ENCODE data around the gene MPDZ. TPM values are rescaled to one million over a fixed set of nuclear protein-coding genes. Genes with fewer than 3 reads are reported as not detected.

The MPDZ gene
- total RNA-seq, 1 experiment from 2014 or later: 46.7 TPM

DNA sequence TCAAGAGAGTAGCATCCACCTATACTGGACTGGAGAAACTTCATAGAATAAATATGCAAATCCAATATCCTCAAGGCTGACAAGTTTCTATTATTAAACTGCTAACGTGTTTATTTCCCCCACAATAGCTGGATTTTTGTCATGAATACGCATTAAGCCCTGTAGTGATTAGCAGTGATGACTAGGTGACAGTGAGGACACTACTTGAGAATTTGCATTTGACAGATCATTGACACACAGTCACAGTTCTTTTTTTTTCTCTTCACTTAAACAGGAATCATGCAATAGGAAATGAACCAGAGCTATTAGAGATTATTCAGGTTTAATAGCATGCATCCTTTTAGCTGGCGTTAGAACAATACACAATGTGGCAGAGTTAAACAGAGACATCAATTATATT lies 35.3 kb downstream of the MPDZ start:
- Histone ChIP-seq H4K8ac (replicated peaks; ENCODE audit: insufficient read length, low read depth, low read length) (no peak overlapping the region), H3K27me3 (ENCODE audit: insufficient read depth, low read length) (no peaks in the 10 kb centered on the region), H3K18ac (ENCODE audit: insufficient read length, low read depth, low read length) (no peak overlapping the region), H3K27ac (ENCODE audit: insufficient read length, low read depth, low read length) (no peak overlapping the region), H2BK12ac (ENCODE audit: insufficient read length, low read depth, low read length) (no peak overlapping the region), H3K4me2 (ENCODE audit: insufficient read depth, insufficient read length, low read length) (no peak overlapping the region), H3K56ac (ENCODE audit: insufficient read length, low read depth, low read length) (no peak overlapping the region), H3K4me1 (ENCODE audit: insufficient read depth, low read length) (no peaks in the 10 kb centered on the region), H3K79me2 (ENCODE audit: insufficient read depth, low read length) (no peaks in the 10 kb centered on the region), H2AK5ac (ENCODE audit: insufficient read length, low read length) (no peak overlapping the region), H4K5ac (ENCODE audit: insufficient read length, low read depth, low read length) (no peak overlapping the region), H3K23ac (ENCODE audit: insufficient read length, low read depth, low read length) (no peak overlapping the region), H2BK120ac (ENCODE audit: low read depth, low read length, poor library complexity, severe bottlenecking) (no peak overlapping the region), H2BK15ac (ENCODE audit: low read depth, low read length) (no peak overlapping the region), H4K91ac (ENCODE audit: insufficient read length, low read depth, low read length) (no peak overlapping the region), H4K20me1 (ENCODE audit: control insufficient read depth, insufficient read depth, insufficient read length) (no peaks in the 10 kb centered on the region), H2BK20ac (ENCODE audit: low read depth, low read length, poor library complexity, severe bottlenecking) (no peak overlapping the region), H3K14ac (ENCODE audit: insufficient read depth, low read length) (no peak overlapping the region), H3K23me2 (ENCODE audit: insufficient read length, low read depth, low read length, poor library complexity, severe bottlenecking) (no peaks in the 10 kb centered on the region), H2AFZ (ENCODE audit: low read length) (no peak overlapping the region), H2BK5ac (ENCODE audit: insufficient read length, low read length) (no peak overlapping the region), H3K79me1 (ENCODE audit: insufficient read depth, low read depth, low read length, poor library complexity, severe bottlenecking) (no peaks in the 10 kb centered on the region), H3T11ph (ENCODE audit: low read length) (no peak overlapping the region), H3K9me3 (ENCODE audit: control insufficient read depth, low read depth, low read length) (no peaks in the 10 kb centered on the region), H3K9ac (ENCODE audit: extremely low read depth, insufficient read length, low read length) (no peak overlapping the region), H3K4ac (ENCODE audit: low read depth, low read length) (no peak overlapping the region)
- H3K9me3 Mint-ChIP-seq: no peaks in the 10 kb centered on the region
- H3K4me1 Mint-ChIP-seq: peaks cover 0 to 2% of the 10 kb centered on the region in 2 experiments; a peak in 1 of 4 replicates
- no CpG with 5 or more reads among the region's 3 CpGs for WGBS (ENCODE audit: extremely low coverage, insufficient read length, low lambda C conversion rate)
- DNase-seq: no peak
- TF ChIP-seq CTCF (conservative IDR thresholded peaks at IDR 0.05): no peak
- no peak overlapping the region; a peak in 1 of 7 replicates for H3K27ac Mint-ChIP-seq
- no peak overlapping the region for H3K4me3 Mint-ChIP-seq
- no peaks in the 10 kb centered on the region for H3K27me3 Mint-ChIP-seq (ENCODE audit: low read depth)
- H3K36me3 Mint-ChIP-seq (ENCODE audit: insufficient read depth in 1 of 3, low read depth in 3 of 3): peaks cover 3 to 33% (median 18%) of the 10 kb centered on the region in 3 experiments; a peak in 6 of 7 replicates
